SK-N-SH (cell line): ENCODE data around the gene CATSPER3. TPM values are rescaled to one million over a fixed set of nuclear protein-coding genes. Genes with fewer than 3 reads are reported as not detected.

Experiments
- CTCF ChIA-PET: fragments of 300-600, 350-600 bp; formaldehyde crosslinking; extraction: SDS; loops from one replicate; lab custom pipeline; 2021; lab: Yijun Ruan, JAX
- POLR2A ChIA-PET: fragments of 350-600 bp; sonication (Branson Sonifier 250); formaldehyde crosslinking; extraction: SDS; loops from one replicate; lab custom pipeline; 2020; ENCODE audit warnings: antibody characterized with exemption, inconsistent platforms; lab: Yijun Ruan, JAX
- DNase-seq: peaks from one replicate; pipeline ENCODE4 v3.0.0; 2012
- H2AFZ ChIP-seq: fragments of 200-600 bp; sonication (generic); 2 replicates; pipeline ENCODE4 v1.8.1; 2016; ENCODE audit warnings: antibody characterized with exemption, mild to moderate bottlenecking, low read depth
- H3F3A ChIP-seq: fragments of 200-600 bp; sonication (generic); replicated peaks from 2 replicates; pipeline ENCODE3; 2016; ENCODE audit warnings: antibody characterized with exemption, mild to moderate bottlenecking; ENCODE audit not compliant: insufficient read depth
- H3K27ac ChIP-seq, 2 experiments: fragments of 200-500 bp in 1 of 2; fragments of 200-600 bp in 1 of 2; sonication (Bioruptor generic) in 1 of 2; sonication (generic), shearing (Covaris generic) in 1 of 2; 2 replicates each; pipeline versions ENCODE4 v1.5.1 to v1.6.1; 2014 to 2016; ENCODE audit warnings: low read depth in 2 of 2, inconsistent platforms in 1 of 2, low read length in 1 of 2, mild to moderate bottlenecking in 1 of 2, mixed read lengths in 1 of 2
- H3K27me3 ChIP-seq: fragments of 200-600 bp; sonication (generic), shearing (Covaris generic); 2 replicates; pipeline ENCODE4 v1.6.1; 2016; ENCODE audit warnings: mixed run types; ENCODE audit not compliant: insufficient read depth
- H3K36me3 ChIP-seq, 2 experiments: fragments of 200-500 bp in 1 of 2; fragments of 200-600 bp in 1 of 2; sonication (Bioruptor generic) in 1 of 2; sonication (generic) in 1 of 2; replicated peaks in 1 of 2; 2 replicates each; pipeline versions ENCODE3 to v1.5.1; 2014 to 2016; ENCODE audit warnings: low read length in 1 of 2, mild to moderate bottlenecking in 1 of 2; ENCODE audit not compliant: insufficient read depth in 2 of 2, control insufficient read depth in 1 of 2
- H3K4me1 ChIP-seq, 2 experiments: fragments of 200-500 bp in 1 of 2; fragments of 200-600 bp in 1 of 2; sonication (Bioruptor generic) in 1 of 2; sonication (generic), shearing (Covaris generic) in 1 of 2; 2 replicates each; pipeline versions ENCODE4 v1.5.1 to v1.6.1; 2014 to 2016; ENCODE audit warnings: low read depth in 1 of 2, low read length in 1 of 2, mixed run types in 1 of 2; ENCODE audit not compliant: insufficient read depth in 2 of 2, control insufficient read depth in 1 of 2
- H3K4me2 ChIP-seq: fragments of 200-600 bp; sonication (generic), shearing (Covaris generic); 2 replicates; pipeline ENCODE4 v1.6.1; 2017; ENCODE audit warnings: mixed run types
- H3K4me3 ChIP-seq, 2 experiments: fragments of 200-500 bp in 1 of 2; fragments of 200-600 bp in 1 of 2; sonication (Bioruptor generic) in 1 of 2; sonication (generic), shearing (Covaris generic) in 1 of 2; 2 replicates each; pipeline versions ENCODE4 v1.5.1 to v1.8.1; 2014 to 2016; ENCODE audit warnings: low read depth in 2 of 2, inconsistent platforms in 1 of 2, low read length in 1 of 2, mild to moderate bottlenecking in 1 of 2, mixed read lengths in 1 of 2, moderate library complexity in 1 of 2
- H3K79me2 ChIP-seq: fragments of 200-600 bp; sonication (generic); 2 replicates; pipeline ENCODE4 v1.8.1; 2017; ENCODE audit warnings: mild to moderate bottlenecking; ENCODE audit not compliant: insufficient read depth
- H3K9ac ChIP-seq: fragments of 200-600 bp; sonication (generic); 2 replicates; pipeline ENCODE4 v1.6.1; 2017; ENCODE audit warnings: mixed run types
- H3K9me2 ChIP-seq: fragments of 200-600 bp; sonication (generic); 2 replicates; pipeline ENCODE4 v1.6.1; 2017; ENCODE audit warnings: mixed run types
- H3K9me3 ChIP-seq: fragments of 200-600 bp; sonication (generic); 2 replicates; pipeline ENCODE4 v1.6.1; 2017; ENCODE audit warnings: mixed run types, mild to moderate bottlenecking, moderate library complexity
- H4K20me1 ChIP-seq: fragments of 200-600 bp; sonication (generic); 2 replicates; pipeline ENCODE4 v1.6.1; 2017; ENCODE audit warnings: mild to moderate bottlenecking, mixed run types; ENCODE audit not compliant: insufficient read depth
- ELF1 ChIP-seq: IDR thresholded peaks from 2 replicates; pipeline ENCODE4 v1.4.0; 2012
- EP300 ChIP-seq, 2 experiments: IDR thresholded peaks; 2 replicates each; pipeline versions ENCODE4 v1.4.0 to v1.6.1; 2012; ENCODE audit warnings: borderline replicate concordance in 1 of 2, low read depth in 1 of 2, low read length in 1 of 2
- EZH2phosphoT487 ChIP-seq: fragments of 200-600 bp; sonication (generic); IDR thresholded peaks from 2 replicates; pipeline ENCODE4 v1.6.1; 2017; ENCODE audit warnings: low read depth, mixed run types, mild to moderate bottlenecking, antibody characterized with exemption, moderate library complexity, borderline replicate concordance
- FOXM1 ChIP-seq: IDR thresholded peaks from 2 replicates; pipeline ENCODE4 v1.4.0; 2012; ENCODE audit warnings: low read depth, mild to moderate bottlenecking
- JUND ChIP-seq: IDR thresholded peaks from 2 replicates; pipeline ENCODE4 v1.4.0; 2012
- MEF2A ChIP-seq: IDR thresholded peaks from 2 replicates; pipeline ENCODE4 v1.4.0; 2012; ENCODE audit warnings: low read depth, borderline replicate concordance
- PBX3 ChIP-seq: IDR thresholded peaks from 2 replicates; pipeline ENCODE4; 2012
- POLR2AphosphoS5 ChIP-seq: IDR thresholded peaks from 2 replicates; pipeline ENCODE4 v1.6.1; 2012; ENCODE audit warnings: low read depth, low read length
- RAD21 ChIP-seq: IDR thresholded peaks from 2 replicates; pipeline ENCODE4 v1.6.1; 2012; ENCODE audit warnings: mild to moderate bottlenecking, low read length
- RCOR1 ChIP-seq: fragments of 150-350 bp; IDR thresholded peaks from 2 replicates; pipeline ENCODE4 v1.6.1; 2017; ENCODE audit warnings: antibody characterized with exemption, low read length
- REST ChIP-seq: IDR thresholded peaks from 2 replicates; pipeline ENCODE4 v1.6.1; 2012; ENCODE audit warnings: mild to moderate bottlenecking, low read depth, low read length, moderate library complexity
- RFX5 ChIP-seq: IDR thresholded peaks from 2 replicates; pipeline ENCODE4 v1.6.1; 2012; ENCODE audit warnings: mild to moderate bottlenecking, improper control_type of control experiment, low read length
- SIN3A ChIP-seq: IDR thresholded peaks from 2 replicates; pipeline ENCODE4 v1.6.1; 2012; ENCODE audit warnings: low read depth, mild to moderate bottlenecking, low read length, moderate library complexity, borderline replicate concordance
- USF2 ChIP-seq: fragments of 150-350 bp; IDR thresholded peaks from 2 replicates; pipeline ENCODE4 v1.6.1; 2017; ENCODE audit warnings: antibody characterized with exemption, low read length, low read depth, borderline replicate concordance
- WGBS: methylation state at CpG from one replicate; pipeline ENCODE4 v1.1.6; 2017; ENCODE audit warnings: low lambda C conversion rate; 5-methylcytosine and 5-hydroxymethylcytosine counted together
- polyA plus RNA-seq, 3 experiments: library from polyadenylated mRNA; depleted of rRNA; stranded (reverse); fragments of >200 nt; gene quantifications; 2 replicates each; pipeline ENCODE4 v1.2.3, GENCODE V29; 2012
- TF ChIP-seq, protein P1 (sequence below): fragments of 200-600 bp; sonication (generic); IDR thresholded peaks from 2 replicates; pipeline ENCODE4 v1.6.1; 2017; ENCODE audit warnings: antibody characterized with exemption, mild to moderate bottlenecking, moderate library complexity

The CATSPER3 gene
- polyA plus RNA-seq, 1 of the 3 experiments (the other 2 are of a cell fraction) = 0.26 TPM

DNA sequence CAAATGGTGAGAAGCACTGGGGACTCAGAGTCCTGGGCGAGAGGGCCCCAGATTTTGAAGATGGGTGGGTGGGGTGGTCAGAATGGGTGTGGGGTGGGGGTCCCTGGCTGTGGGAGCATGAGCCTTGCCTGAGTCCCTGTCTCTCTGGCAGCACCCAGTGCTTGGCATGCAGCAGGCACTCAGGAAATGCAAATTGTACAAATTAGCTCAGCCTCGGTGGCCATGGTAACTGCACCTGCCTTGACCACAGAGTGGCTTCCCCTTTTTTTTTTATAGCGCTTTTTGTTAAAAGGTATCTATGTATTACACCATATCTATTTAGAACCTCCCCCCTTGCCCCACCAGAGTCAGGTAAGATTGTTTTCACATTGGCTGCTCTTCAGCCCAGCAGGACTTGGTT is 85.6 kb downstream of the CATSPER3 start:
- Histone ChIP-seq H3K4me1 (no peaks in the 10 kb centered on the region; a peak in 1 of 4 replicates), H3K27me3 (peaks cover 67% of the 10 kb centered on the region), H4K20me1 (no peaks in the 10 kb centered on the region), H3K4me2 (no peak overlapping the region), H3K9ac (no peak overlapping the region), H2AFZ (no peak overlapping the region), H3K4me3 (no peak overlapping the region), H3F3A (no peaks in the 10 kb centered on the region), H3K79me2 (no peaks in the 10 kb centered on the region), H3K9me3 (no peaks in the 10 kb centered on the region), H3K27ac (no peak overlapping the region), H3K36me3 (no peaks in the 10 kb centered on the region), H3K9me2 (no peaks in the 10 kb centered on the region)
- ChIA-PET CTCF (interaction anchor here (0.6 to 1.4 kb wide), 4 partner anchors 114 to 149 kb away, joined by 3 to 4 read pairs (median 3); partner anchors contain the start of gene PCBD2), POLR2A (no interaction called here)
- no peak for DNase-seq
- WGBS = 85% methylated on average over 3 of the region's 3 CpGs
- TF ChIP-seq RCOR1 = no peak
- TF ChIP-seq, protein P1, sequence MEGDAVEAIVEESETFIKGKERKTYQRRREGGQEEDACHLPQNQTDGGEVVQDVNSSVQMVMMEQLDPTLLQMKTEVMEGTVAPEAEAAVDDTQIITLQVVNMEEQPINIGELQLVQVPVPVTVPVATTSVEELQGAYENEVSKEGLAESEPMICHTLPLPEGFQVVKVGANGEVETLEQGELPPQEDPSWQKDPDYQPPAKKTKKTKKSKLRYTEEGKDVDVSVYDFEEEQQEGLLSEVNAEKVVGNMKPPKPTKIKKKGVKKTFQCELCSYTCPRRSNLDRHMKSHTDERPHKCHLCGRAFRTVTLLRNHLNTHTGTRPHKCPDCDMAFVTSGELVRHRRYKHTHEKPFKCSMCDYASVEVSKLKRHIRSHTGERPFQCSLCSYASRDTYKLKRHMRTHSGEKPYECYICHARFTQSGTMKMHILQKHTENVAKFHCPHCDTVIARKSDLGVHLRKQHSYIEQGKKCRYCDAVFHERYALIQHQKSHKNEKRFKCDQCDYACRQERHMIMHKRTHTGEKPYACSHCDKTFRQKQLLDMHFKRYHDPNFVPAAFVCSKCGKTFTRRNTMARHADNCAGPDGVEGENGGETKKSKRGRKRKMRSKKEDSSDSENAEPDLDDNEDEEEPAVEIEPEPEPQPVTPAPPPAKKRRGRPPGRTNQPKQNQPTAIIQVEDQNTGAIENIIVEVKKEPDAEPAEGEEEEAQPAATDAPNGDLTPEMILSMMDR = no peak
- no peak for TF ChIP-seq POLR2AphosphoS5
- TF ChIP-seq RFX5 = no peak
- no peak for TF ChIP-seq REST
- TF ChIP-seq EP300 (IDR thresholded peaks at IDR 0.05; ENCODE audit: borderline replicate concordance in 1 of 2, low read depth in 1 of 2, low read length in 1 of 2) = no peak
- TF ChIP-seq SIN3A = no peak
- TF ChIP-seq RAD21 = no peak
- TF ChIP-seq PBX3 = no peak
- no peak for TF ChIP-seq FOXM1
- TF ChIP-seq MEF2A = no peak
- TF ChIP-seq ELF1 = no peak
- TF ChIP-seq JUND = no peak
- no peak for TF ChIP-seq USF2
- TF ChIP-seq EZH2phosphoT487 = no peak
